Measurements from ENCODE around the gene CCSER2. TPM values are rescaled to one million over a fixed set of nuclear protein-coding genes. Genes with fewer than 3 reads are reported as not detected.
"Not testable (repeated sequence)": the region's sequence is repeated elsewhere in the genome, so short reads cannot be mapped to it uniquely, and the experiment has no call there.

The CCSER2 gene
- polyA plus RNA-seq, 1 donor, result 54.6 TPM

- DNase-seq, result no peak
Observed at GRCh38 chr10:84392181-84392580, 63.8 kb downstream of the CCSER2 start.

- no peak for DNase-seq
Observed at GRCh38 chr10:84395581-84395980, 67.2 kb downstream of the CCSER2 start.

GRCh38 chr10:84397735-84398144 is 69.4 kb downstream of the CCSER2 start:
- no peak for DNase-seq

- no peak for DNase-seq
Observed at GRCh38 chr10:84398696-84399095, 70.3 kb downstream of the CCSER2 start.

- no peak for DNase-seq
Observed at GRCh38 chr10:84401854-84402611, 73.6 kb downstream of the CCSER2 start.

- DNase-seq, result no peak
Observed at GRCh38 chr10:84404783-84405182, 76.4 kb downstream of the CCSER2 start.

GRCh38 chr10:84405662-84406061 is 77.3 kb downstream of the CCSER2 start:
- no peak for DNase-seq

- DNase-seq, result no peak
Observed at GRCh38 chr10:84406561-84406960, 78.2 kb downstream of the CCSER2 start.

GRCh38 chr10:84407388-84408049 is 79.1 kb downstream of the CCSER2 start:
- no peak for DNase-seq

GRCh38 chr10:84412482-84412881 is 84.1 kb downstream of the CCSER2 start:
- no peak for DNase-seq

- not testable (repeated sequence) for DNase-seq
Observed at GRCh38 chr10:84414110-84414509, 85.7 kb downstream of the CCSER2 start.

- no peak for DNase-seq
Observed at GRCh38 chr10:84415539-84416244, 87.3 kb downstream of the CCSER2 start.

GRCh38 chr10:84416245-84416555 is 87.8 kb downstream of the CCSER2 start:
- DNase-seq, result no peak

- DNase-seq, result no peak
Observed at GRCh38 chr10:84423719-84424118, 95.3 kb downstream of the CCSER2 start.

GRCh38 chr10:84424731-84425167 is 96.4 kb downstream of the CCSER2 start:
- peak; percentile 76 for DNase-seq

GRCh38 chr10:84427903-84428650 is 99.7 kb downstream of the CCSER2 start:
- no peak for DNase-seq

- no peak for DNase-seq
Observed at GRCh38 chr10:84428711-84429110, 100.3 kb downstream of the CCSER2 start.

- no peak for DNase-seq
Observed at GRCh38 chr10:84429926-84430520, 101.6 kb downstream of the CCSER2 start.

GRCh38 chr10:84432891-84433290 is 104.5 kb downstream of the CCSER2 start:
- DNase-seq, result no peak

- DNase-seq, result no peak
Observed at GRCh38 chr10:84440781-84441180, 112.4 kb downstream of the CCSER2 start.

- no peak for DNase-seq
Observed at GRCh38 chr10:84447701-84448400, 119.5 kb downstream of the CCSER2 start.

GRCh38 chr10:84449351-84449750 is 121.0 kb downstream of the CCSER2 start:
- DNase-seq, result not testable (repeated sequence)

All from hindlimb muscle (tissue), 1 donor.